Measurements from ENCODE around the gene ERFL.

DNA sequence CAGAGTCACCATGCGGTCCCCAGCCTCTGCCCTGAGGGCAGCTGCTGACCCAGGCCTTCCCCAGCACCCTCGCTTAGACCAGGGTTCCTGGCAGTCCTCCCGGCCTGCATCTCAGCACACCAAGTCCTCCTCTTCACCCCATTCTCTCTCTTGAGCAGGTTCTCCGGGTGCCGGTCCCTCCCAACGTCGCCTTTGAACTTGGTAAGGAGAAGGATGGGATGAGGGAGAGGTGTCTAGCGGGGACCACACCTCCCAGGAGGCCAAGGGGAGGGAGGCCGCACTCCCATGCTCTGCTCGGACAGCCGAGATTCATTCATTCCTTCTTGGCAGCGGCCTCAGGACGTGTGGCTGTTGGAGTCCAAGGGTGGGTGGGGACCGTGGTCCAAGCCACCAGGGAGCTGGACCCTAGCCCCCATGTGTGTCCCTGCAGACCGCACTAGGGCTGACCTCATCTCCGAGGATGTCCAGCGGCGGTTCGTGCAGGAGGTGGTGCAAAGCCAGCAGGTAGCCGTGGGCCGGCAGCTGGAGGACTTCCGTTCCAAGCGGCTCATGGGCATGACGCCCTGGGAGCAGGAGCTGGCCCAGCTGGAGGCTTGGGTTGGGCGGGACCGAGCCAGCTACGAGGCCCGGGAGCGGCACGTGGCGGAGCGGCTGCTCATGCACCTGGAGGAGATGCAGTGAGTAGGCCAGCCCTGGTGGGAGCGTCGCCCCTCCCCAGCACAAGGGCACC, 35.9 kb downstream of the ERFL start:
- TF ChIP-seq, protein P1, sequence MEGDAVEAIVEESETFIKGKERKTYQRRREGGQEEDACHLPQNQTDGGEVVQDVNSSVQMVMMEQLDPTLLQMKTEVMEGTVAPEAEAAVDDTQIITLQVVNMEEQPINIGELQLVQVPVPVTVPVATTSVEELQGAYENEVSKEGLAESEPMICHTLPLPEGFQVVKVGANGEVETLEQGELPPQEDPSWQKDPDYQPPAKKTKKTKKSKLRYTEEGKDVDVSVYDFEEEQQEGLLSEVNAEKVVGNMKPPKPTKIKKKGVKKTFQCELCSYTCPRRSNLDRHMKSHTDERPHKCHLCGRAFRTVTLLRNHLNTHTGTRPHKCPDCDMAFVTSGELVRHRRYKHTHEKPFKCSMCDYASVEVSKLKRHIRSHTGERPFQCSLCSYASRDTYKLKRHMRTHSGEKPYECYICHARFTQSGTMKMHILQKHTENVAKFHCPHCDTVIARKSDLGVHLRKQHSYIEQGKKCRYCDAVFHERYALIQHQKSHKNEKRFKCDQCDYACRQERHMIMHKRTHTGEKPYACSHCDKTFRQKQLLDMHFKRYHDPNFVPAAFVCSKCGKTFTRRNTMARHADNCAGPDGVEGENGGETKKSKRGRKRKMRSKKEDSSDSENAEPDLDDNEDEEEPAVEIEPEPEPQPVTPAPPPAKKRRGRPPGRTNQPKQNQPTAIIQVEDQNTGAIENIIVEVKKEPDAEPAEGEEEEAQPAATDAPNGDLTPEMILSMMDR (conservative IDR thresholded peaks at IDR 0.05; ENCODE audit: low read depth in 2 of 2) = no peak
- TF ChIP-seq EZH2 (IDR thresholded peaks at IDR 0.05; ENCODE audit: low read depth, unreplicated experiment) = no peak

All from GM23338 (cell line).